GM12891 (cell line): Measurements from ENCODE around the gene ARGLU1.

Source experiments
- DNase-seq: peaks from one replicate; pipeline ENCODE4 v3.0.0; 2011; ENCODE audit warnings: low spot score; ENCODE audit not compliant: insufficient read length
- FAIRE-seq: peaks from 2 replicates; lab custom pipeline; 2011; peaks lifted over from hg19 to GRCh38; lab: Jason Lieb, UNC
- PAX5 ChIP-seq: IDR thresholded peaks from 2 replicates; pipeline ENCODE4 v1.6.1; 2011; ENCODE audit warnings: low read length, moderate library complexity, mild to moderate bottlenecking; ENCODE audit not compliant: insufficient read depth, severe bottlenecking
- POLR2A ChIP-seq: IDR thresholded peaks from 2 replicates; pipeline ENCODE4 v1.6.1; 2011; ENCODE audit warnings: low read depth, low read length, control low read depth
- POLR2AphosphoS5 ChIP-seq: IDR thresholded peaks from 2 replicates; pipeline ENCODE4 v1.6.1; 2011; ENCODE audit warnings: low read depth, low read length, control low read depth
- POU2F2 ChIP-seq: IDR thresholded peaks from 2 replicates; pipeline ENCODE4 v1.6.1; 2011; ENCODE audit warnings: low read depth, mild to moderate bottlenecking, control low read depth, low read length, moderate library complexity
- SPI1 ChIP-seq: IDR thresholded peaks from 2 replicates; pipeline ENCODE4 v1.6.1; 2011; ENCODE audit warnings: low read depth, low read length, control low read depth
- TAF1 ChIP-seq: IDR thresholded peaks from 2 replicates; pipeline ENCODE4 v1.6.1; 2011; ENCODE audit warnings: low read depth, low read length, control low read depth

The ARGLU1 gene

DNA sequence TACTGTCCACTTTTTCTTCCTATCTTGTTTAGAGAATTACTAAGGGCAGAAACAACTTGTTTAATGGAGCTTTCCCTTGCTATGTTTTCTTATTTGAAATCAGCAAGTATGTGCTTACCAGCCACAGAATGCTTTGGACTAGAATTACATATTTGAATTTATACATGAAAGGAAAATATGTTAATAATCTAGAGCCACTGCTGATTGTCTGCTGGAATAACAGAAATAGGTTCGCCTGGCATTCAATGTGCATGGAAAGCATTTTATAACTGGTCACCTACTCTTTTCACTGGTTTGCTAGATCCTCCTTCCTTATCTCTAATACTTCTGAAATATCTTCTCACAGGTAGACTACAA, 40.5 kb downstream of the ARGLU1 start:
- DNase-seq, result no peak
- TF ChIP-seq POLR2A, result no peak
- TF ChIP-seq SPI1, result no peak
- TF ChIP-seq POU2F2, result no peak
- TF ChIP-seq PAX5, result no peak
- TF ChIP-seq TAF1, result no peak
- TF ChIP-seq POLR2AphosphoS5, result no peak
- FAIRE-seq, result no peak

DNA sequence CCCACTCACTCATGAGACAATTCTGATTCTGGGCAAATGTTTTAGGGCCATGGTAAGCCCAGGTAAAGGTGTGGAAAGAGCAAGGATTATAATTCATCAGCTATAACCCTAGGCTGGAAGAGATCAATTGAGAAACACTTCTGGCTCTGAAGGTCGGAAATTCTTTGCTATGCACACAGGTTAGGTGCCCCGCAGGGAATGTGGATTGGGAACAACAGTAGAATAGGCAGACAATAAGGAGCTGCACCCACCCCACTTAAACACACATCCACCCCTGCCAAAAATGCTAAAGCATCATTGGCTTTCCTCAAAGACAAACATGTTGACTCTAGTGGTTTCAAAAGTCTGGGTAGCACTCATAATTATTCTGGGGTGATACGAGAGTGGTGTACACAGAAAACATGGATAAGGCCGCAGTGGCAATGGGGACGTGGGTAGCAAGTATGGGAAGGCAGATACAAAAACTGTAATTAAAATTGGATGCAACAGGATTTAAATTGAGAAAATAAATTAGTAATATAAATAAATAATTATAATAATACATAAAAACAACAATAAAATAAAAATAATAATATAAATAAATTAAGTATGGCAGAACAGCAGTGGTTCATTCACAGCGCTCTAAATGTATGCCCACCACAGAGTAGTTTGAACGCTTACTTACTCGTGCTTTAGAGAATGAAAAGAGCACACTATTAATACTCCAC, 41.0 kb downstream of the ARGLU1 start:
- no peak for FAIRE-seq
- TF ChIP-seq POLR2A, result no peak
- no peak for TF ChIP-seq POLR2AphosphoS5
- no peak for TF ChIP-seq TAF1
- TF ChIP-seq SPI1, result no peak
- no peak for TF ChIP-seq PAX5
- no peak for TF ChIP-seq POU2F2
- DNase-seq, result no peak

DNA sequence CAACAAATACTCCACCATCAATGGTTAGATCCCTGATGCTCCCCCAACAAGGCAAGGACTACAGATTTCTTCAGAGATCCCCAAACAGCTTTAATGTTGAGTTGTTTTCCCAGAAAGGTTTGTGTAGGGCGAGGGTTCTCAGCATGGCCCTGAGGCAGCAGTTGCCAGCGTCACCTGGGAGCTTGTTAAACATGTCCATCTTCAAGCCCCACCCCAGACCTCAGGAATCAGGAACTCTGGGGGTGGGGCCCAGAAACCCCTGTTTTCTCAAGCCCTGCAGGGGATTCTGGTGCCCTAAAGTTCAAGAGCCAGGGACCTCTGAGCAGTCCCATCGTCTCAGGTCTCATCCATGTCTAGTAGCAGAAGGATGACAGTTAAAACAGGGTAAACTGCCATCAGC, 42.1 kb downstream of the ARGLU1 start:
- TF ChIP-seq PAX5 (no peak), POLR2AphosphoS5 (no peak), POU2F2 (no peak), SPI1 (no peak), TAF1 (no peak), POLR2A (no peak)
- FAIRE-seq (no peak), DNase-seq (no peak)

DNA sequence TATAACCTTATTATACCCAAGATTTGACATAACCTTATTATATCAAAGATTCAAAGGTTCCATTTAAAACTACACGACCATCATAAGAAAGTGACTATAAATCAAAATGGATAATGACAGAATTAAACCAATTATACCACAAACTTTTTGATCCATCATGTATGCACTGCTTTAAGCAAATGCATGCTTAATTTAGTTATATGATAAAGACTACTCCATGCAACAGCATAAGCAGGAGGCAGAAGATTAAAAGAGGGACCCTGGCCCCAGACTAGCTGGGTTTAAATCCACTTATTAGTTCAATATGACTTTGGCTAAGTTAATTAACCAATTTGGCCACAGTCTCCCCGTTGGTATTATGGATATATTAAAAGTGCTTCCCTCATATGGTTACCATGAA, 43.8 kb downstream of the ARGLU1 start:
- FAIRE-seq (no peak), DNase-seq (no peak)
- TF ChIP-seq POLR2A, result no peak
- TF ChIP-seq POLR2AphosphoS5, result no peak
- TF ChIP-seq TAF1, result no peak
- TF ChIP-seq SPI1, result no peak
- TF ChIP-seq PAX5, result no peak
- no peak for TF ChIP-seq POU2F2

DNA sequence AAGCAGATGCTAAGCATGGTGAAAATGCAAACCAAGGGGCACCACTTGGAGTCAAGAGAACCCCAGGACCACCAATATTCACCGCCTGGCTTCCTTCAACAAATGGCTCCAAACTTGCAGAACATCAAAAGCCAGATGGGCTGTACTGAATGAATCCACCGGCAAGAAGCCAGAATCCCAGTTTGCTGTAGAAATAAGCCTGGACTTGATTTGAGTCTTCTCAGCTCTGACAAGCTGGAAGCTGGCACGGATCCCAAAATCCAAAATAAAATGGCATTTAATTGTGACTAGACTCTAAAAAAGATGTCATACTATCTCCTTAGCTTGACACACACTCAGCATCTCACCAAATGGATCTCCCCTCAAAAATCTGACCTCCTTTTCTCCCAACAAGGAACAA, 44.4 kb downstream of the ARGLU1 start:
- TF ChIP-seq POLR2AphosphoS5, result no peak
- DNase-seq, result no peak
- no peak for FAIRE-seq

DNA sequence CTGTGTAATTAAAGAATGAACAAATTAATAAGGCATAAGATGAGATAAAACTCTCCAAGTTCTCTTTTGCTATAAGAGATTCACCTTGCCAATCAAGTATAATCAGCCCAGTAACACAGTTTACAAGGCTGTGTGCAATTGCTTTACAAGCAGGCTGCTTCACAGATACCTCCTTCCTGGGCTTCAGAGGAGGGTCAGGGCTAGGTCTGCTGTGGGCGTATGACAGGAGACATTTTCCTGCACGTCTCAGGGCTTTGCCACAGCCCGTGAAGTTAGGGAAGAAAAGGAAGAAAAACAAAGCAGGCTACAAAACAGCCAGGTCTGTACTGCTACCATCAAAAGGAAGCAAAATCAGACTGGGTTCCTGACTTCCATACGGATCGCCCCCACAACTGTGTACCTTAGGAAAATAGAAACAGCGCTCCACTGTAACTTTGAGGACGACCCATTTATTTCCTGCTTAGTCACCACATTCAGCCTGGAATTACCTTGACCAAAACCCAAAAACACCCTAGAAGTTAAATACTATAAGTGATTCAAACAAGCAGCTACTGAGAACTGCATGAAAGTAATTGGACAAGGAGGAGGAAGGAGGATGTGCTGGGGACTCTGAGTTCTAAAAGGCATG, 44.9 kb downstream of the ARGLU1 start:
- TF ChIP-seq POLR2A (no peak), SPI1 (no peak), POU2F2 (no peak), POLR2AphosphoS5 (no peak), PAX5 (no peak), TAF1 (no peak)
- DNase-seq, result no peak
- FAIRE-seq, result no peak

DNA sequence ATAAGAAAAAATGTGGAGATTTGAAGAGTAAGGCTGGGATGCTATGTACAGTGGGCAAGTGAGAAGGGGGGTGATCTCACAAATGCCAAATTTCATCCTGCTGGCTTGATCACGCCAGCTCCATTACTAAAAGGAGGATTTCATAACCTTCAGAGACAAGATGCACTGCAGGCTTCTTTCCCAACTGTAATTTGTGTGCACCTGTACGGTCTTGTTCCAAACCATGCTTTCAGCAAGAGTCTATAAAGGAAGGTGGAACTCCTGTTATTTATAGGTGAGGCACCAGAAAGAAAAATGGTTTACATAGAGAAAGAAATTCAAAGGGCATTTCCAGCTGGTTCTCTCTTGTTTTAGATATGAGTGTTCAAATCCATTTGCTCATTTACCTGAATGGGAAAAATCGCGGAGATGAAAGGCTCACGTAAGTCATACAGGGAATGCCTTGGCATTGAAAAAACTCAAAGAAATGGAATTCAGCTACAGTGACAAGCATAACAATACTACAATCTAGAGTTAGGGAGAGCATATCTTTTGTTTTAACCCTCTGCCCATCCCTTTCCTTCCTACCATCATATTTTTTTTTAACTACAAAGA, 45.7 kb downstream of the ARGLU1 start:
- FAIRE-seq, result no peak
- TF ChIP-seq POLR2A (no peak), TAF1 (no peak), POU2F2 (no peak), POLR2AphosphoS5 (no peak), SPI1 (no peak), PAX5 (no peak)
- DNase-seq, result no peak

DNA sequence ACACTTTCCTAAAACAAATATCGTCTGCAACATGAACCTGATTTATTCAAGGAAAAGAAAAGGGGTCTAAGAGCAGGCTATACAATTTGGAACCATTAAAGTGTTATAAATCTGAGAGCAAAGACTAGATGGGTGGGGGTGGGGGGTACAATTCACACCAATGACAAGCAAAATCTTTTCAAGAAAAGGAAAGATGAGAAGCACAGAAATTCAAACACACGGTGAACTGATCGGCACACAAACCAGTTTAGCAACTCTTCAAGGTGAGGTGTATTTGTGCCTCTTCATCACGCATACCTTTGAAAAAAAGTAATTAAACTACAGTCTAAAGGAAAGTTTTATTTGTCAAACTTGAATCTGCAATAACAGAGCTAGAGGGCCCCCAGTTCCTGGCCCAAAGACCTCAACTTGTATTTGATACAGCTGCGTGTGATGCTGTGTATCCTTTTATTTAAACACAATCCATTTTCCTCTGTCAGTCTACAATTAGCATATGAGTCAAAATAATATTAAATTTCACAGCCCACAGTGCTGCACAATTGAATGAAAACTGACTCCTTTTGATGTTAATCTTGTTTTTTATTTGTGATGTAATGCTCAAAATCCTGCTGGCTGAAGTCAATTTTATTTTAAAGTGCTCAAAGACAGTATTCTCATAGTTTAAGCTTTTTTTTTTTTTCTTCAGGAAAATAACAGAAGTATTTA, 46.7 kb downstream of the ARGLU1 start:
- FAIRE-seq, result no peak
- TF ChIP-seq POLR2A (no peak), POLR2AphosphoS5 (no peak), TAF1 (no peak), POU2F2 (no peak), SPI1 (no peak), PAX5 (no peak)
- DNase-seq, result no peak

DNA sequence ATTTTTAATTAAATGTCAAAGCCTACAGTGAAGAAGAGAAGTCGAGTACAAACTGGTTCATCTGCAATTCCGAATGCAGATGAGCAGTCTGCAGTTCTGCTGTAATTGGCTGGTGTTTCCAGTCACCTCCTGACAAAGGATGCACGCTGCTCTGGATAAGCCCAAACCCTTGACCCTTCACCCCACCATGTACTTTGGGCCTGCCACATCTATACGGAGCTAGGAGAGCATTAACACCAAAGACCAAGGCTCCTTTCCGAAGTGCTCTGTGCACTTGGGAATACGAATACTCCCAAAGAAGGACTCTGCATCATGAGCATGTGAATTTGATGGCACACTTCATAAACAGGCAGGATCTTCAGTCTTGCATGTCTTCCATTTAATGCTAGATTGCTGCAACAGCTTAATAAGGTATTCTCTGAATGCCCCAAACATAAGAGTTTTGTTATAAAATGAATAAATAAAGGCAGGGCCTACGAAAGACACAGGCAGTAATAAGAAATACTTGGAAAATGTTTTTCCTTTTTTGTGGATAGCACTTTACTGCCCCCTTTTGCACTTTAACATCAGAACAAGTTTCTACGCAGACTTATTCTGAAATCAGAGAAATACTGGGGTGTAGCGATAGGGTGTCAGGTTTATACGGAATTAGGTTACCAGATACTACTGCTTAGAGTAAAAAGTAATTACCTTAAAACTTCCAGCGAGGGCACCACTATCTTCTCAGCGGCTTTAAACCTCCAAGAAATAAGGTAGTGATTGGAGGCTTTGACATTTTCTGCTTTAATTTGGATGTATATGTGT, 47.5 kb downstream of the ARGLU1 start:
- FAIRE-seq (no peak), DNase-seq (no peak)
- TF ChIP-seq POU2F2 (no peak), POLR2AphosphoS5 (no peak), PAX5 (no peak), POLR2A (no peak), SPI1 (no peak), TAF1 (no peak)
